GM23338 (cell line): ENCODE data around the gene FBXL2. TPM values are rescaled to one million over a fixed set of nuclear protein-coding genes. Genes with fewer than 3 reads are reported as not detected.

Experiments used
- ATAC-seq: fragments of 200-7000 bp; cut with Tn5 transposase; 3 replicates; pipeline ENCODE4 v1.9.1; 2020
- DNase-seq: peaks from one replicate; pipeline ENCODE4 v3.0.0-alpha.2; 2015; ENCODE audit warnings: low spot score
- H2AFZ ChIP-seq: fragments of 200-600 bp; sonication (generic); 2 replicates; pipeline ENCODE4 v1.8.0; 2016; ENCODE audit warnings: antibody characterized with exemption, mild to moderate bottlenecking, moderate library complexity
- H3F3A ChIP-seq: fragments of 200-600 bp; sonication (generic); replicated peaks from 2 replicates; pipeline ENCODE4 v1.8.0; 2017; ENCODE audit warnings: antibody characterized with exemption, mixed run types, low read depth
- H3K27ac ChIP-seq: fragments of 200-600 bp; sonication (generic); 2 replicates; pipeline ENCODE4 v1.6.1; 2016; ENCODE audit warnings: low read depth
- H3K27me3 ChIP-seq: fragments of 200-600 bp; sonication (generic); 2 replicates; pipeline ENCODE4 v1.8.0; 2016; ENCODE audit warnings: mild to moderate bottlenecking, mixed run types, moderate library complexity; ENCODE audit not compliant: insufficient read depth
- H3K36me3 ChIP-seq: fragments of 200-600 bp; sonication (generic); 2 replicates; pipeline ENCODE4 v1.8.0; 2016; ENCODE audit warnings: mild to moderate bottlenecking; ENCODE audit not compliant: insufficient read depth
- H3K4me1 ChIP-seq: fragments of 200-600 bp; sonication (generic); 2 replicates; pipeline ENCODE4 v1.8.0; 2016; ENCODE audit warnings: mild to moderate bottlenecking, moderate library complexity; ENCODE audit not compliant: insufficient read depth
- H3K4me2 ChIP-seq: fragments of 200-600 bp; sonication (generic); 2 replicates; pipeline ENCODE4 v1.7.1; 2017; ENCODE audit warnings: mixed run types
- H3K4me3 ChIP-seq: fragments of 200-600 bp; sonication (generic); 2 replicates; pipeline ENCODE4 v1.6.1; 2016; ENCODE audit warnings: mixed run types
- H3K79me2 ChIP-seq: fragments of 200-600 bp; sonication (generic); replicated peaks from 2 replicates; pipeline ENCODE4 v1.8.0; 2017; ENCODE audit warnings: mild to moderate bottlenecking; ENCODE audit not compliant: insufficient read depth
- H3K9me2 ChIP-seq: fragments of 200-600 bp; sonication (generic); 2 replicates; pipeline ENCODE4 v1.8.0; 2017; ENCODE audit not compliant: insufficient read depth
- H4K20me1 ChIP-seq: fragments of 200-600 bp; sonication (generic); replicated peaks from 2 replicates; pipeline ENCODE4 v1.8.0; 2017; ENCODE audit warnings: mild to moderate bottlenecking; ENCODE audit not compliant: insufficient read depth
- H3K27ac Mint-ChIP-seq: 2 replicates; pipeline ENCODE4 v1.8.0; 2020; ENCODE audit warnings: inconsistent platforms, mild to moderate bottlenecking, moderate library complexity, mixed read lengths
- H3K27me3 Mint-ChIP-seq: 3 replicates; pipeline ENCODE4 v1.8.0; 2022; ENCODE audit warnings: low read depth, mild to moderate bottlenecking, moderate library complexity, mixed read lengths, inconsistent platforms; ENCODE audit not compliant: insufficient read depth, poor library complexity
- H3K36me3 Mint-ChIP-seq: 3 replicates; pipeline ENCODE4 v1.8.0; 2021; ENCODE audit warnings: low read depth, mild to moderate bottlenecking, inconsistent platforms, moderate library complexity, mixed read lengths
- H3K4me1 Mint-ChIP-seq: 3 replicates; pipeline ENCODE4 v1.8.0; 2020; ENCODE audit warnings: mild to moderate bottlenecking, inconsistent platforms, mixed read lengths
- H3K4me3 Mint-ChIP-seq: 3 replicates; pipeline ENCODE4 v1.8.0; 2021; ENCODE audit warnings: moderate library complexity, mild to moderate bottlenecking, inconsistent platforms, mixed read lengths
- H3K9me3 Mint-ChIP-seq: 3 replicates; pipeline ENCODE4 v1.8.0; 2020; ENCODE audit warnings: moderate library complexity, mild to moderate bottlenecking, inconsistent platforms, mixed read lengths
- CREB1 ChIP-seq: fragments of 250-450 bp; sonication (Bioruptor Pico); IDR thresholded peaks from 2 replicates; pipeline ENCODE4 v1.5.0; 2020; ENCODE audit warnings: low read depth, mild to moderate bottlenecking, moderate library complexity
- CTCF ChIP-seq, 2 experiments: fragments of 200-600 bp in 1 of 2; sonication (generic) in 1 of 2; conservative IDR thresholded peaks; 2 replicates each; pipeline versions ENCODE4 v1.5.1 to v1.6.1; 2016 to 2017; ENCODE audit warnings: antibody characterized with exemption in 2 of 2, low read depth in 2 of 2, mild to moderate bottlenecking in 2 of 2, moderate library complexity in 1 of 2
- ETS1 ChIP-seq: IDR thresholded peaks from 2 replicates; pipeline ENCODE4 v1.6.1; 2016; ENCODE audit warnings: antibody characterized with exemption
- EZH2 ChIP-seq: fragments of 200-600 bp; sonication (generic); IDR thresholded peaks from one replicate; pipeline ENCODE4 v1.8.0; 2017; ENCODE audit warnings: antibody characterized with exemption, mild to moderate bottlenecking, low read depth; ENCODE audit not compliant: unreplicated experiment
- EZH2phosphoT487 ChIP-seq: fragments of 200-600 bp; sonication (generic); IDR thresholded peaks from one replicate; pipeline ENCODE4 v1.8.1; 2018; ENCODE audit warnings: antibody characterized with exemption; ENCODE audit not compliant: unreplicated experiment
- JUNB ChIP-seq: IDR thresholded peaks from one replicate; pipeline ENCODE4 v1.6.1; 2016; ENCODE audit warnings: antibody characterized with exemption; ENCODE audit not compliant: unreplicated experiment
- NANOG ChIP-seq: IDR thresholded peaks from 2 replicates; pipeline ENCODE4 v1.6.1; 2016; ENCODE audit warnings: antibody characterized with exemption, borderline replicate concordance
- POLR2AphosphoS5 ChIP-seq: IDR thresholded peaks from 2 replicates; pipeline ENCODE4 v1.6.1; 2016; ENCODE audit warnings: antibody characterized with exemption, low read depth
- REST ChIP-seq: IDR thresholded peaks from one replicate; pipeline ENCODE4 v1.6.1; 2018; ENCODE audit warnings: antibody characterized with exemption; ENCODE audit not compliant: unreplicated experiment
- STAT1 ChIP-seq: IDR thresholded peaks from one replicate; pipeline ENCODE4 v1.6.1; 2016; ENCODE audit warnings: antibody characterized with exemption; ENCODE audit not compliant: unreplicated experiment
- ZNF114 ChIP-seq: fragments of 250-450 bp; sonication (Bioruptor Pico); IDR thresholded peaks from 2 replicates; pipeline ENCODE4 v1.5.0; 2020; ENCODE audit warnings: mild to moderate bottlenecking, moderate library complexity
- ZNF331 ChIP-seq: fragments of 250-450 bp; sonication (Bioruptor Pico); IDR thresholded peaks from 2 replicates; pipeline ENCODE4 v1.5.0; 2020; ENCODE audit warnings: low read depth, mild to moderate bottlenecking, moderate library complexity
- ZNF462 ChIP-seq: fragments of 250-450 bp; sonication (Bioruptor Pico); IDR thresholded peaks from 2 replicates; pipeline ENCODE4 v1.5.0; 2020; ENCODE audit warnings: mild to moderate bottlenecking, moderate library complexity
- polyA plus RNA-seq: library from polyadenylated mRNA; unstranded; fragments of >200 nt; fragmentation: Nextera tagmentation; extraction: Ambion mirVana; gene quantifications from 2 replicates; pipeline ENCODE4 v1.2.1, GENCODE V29; 2016
- total RNA-seq: library from RNA; depleted of rRNA; stranded (reverse); fragments of >200 nt; shearing (Covaris generic); gene quantifications from 2 replicates; pipeline ENCODE4 v1.2.3, GENCODE V29; 2014

Gene FBXL2
- total and polyA plus RNA-seq, 2 experiments from 2014 or later = 2.8 to 5.7 TPM

- H3K4me3 Mint-ChIP-seq = no peak overlapping the region
- no peak for DNase-seq
Measured at GRCh38 chr3:33334364-33334763, 57.1 kb downstream of the FBXL2 start.

More at GRCh38 chr3:33334364-33334763, 57.1 kb downstream of the FBXL2 start:
- H3K4me3 ChIP-seq = no peak overlapping the region
- ATAC-seq = no peak
- H3K4me2 ChIP-seq = no peak overlapping the region
- no peak overlapping the region for H3K27ac ChIP-seq
- H3K9me2 ChIP-seq = no peaks in the 10 kb centered on the region
- Mint-ChIP-seq H3K9me3 (peaks cover 20% of the 10 kb centered on the region), H3K36me3 (peaks cover 6% of the 10 kb centered on the region), H3K27ac (no peak overlapping the region), H3K27me3 (peaks cover 1% of the 10 kb centered on the region), H3K4me1 (no peaks in the 10 kb centered on the region)
- H3K79me2 ChIP-seq = no peaks in the 10 kb centered on the region
- no peak overlapping the region for H2AFZ ChIP-seq
- TF ChIP-seq EZH2 (no peak), ZNF114 (CRISPR knock-in tag) (no peak), CREB1 (no peak), CTCF (conservative IDR thresholded peaks at IDR 0.05; ENCODE audit: low read depth in 2 of 2) (no peak), EZH2phosphoT487 (no peak), JUNB (no peak), ZNF462 (CRISPR knock-in tag) (no peak), ETS1 (no peak), ZNF331 (CRISPR knock-in tag) (no peak), REST (no peak), STAT1 (no peak), NANOG (no peak), POLR2AphosphoS5 (no peak)
- no peaks in the 10 kb centered on the region for H3K36me3 ChIP-seq
- no peaks in the 10 kb centered on the region for H4K20me1 ChIP-seq
- no peaks in the 10 kb centered on the region for H3F3A ChIP-seq
- no peaks in the 10 kb centered on the region for H3K4me1 ChIP-seq
- H3K27me3 ChIP-seq = no peaks in the 10 kb centered on the region
